GM12865 (cell line): ENCODE data around the gene EPB41L4B.

Source experiments
- DNase-seq: peaks from one replicate; pipeline ENCODE4 v3.0.0; 2010; ENCODE audit warnings: low read depth
- H3K4me3 ChIP-seq: 2 replicates; pipeline ENCODE4 v1.5.1; 2011; ENCODE audit warnings: mild to moderate bottlenecking, low read depth, low read length, control low read depth
- TF ChIP-seq, protein P1 (sequence below): IDR thresholded peaks from 2 replicates; pipeline ENCODE4 v1.5.1; 2011; ENCODE audit warnings: low read length, control low read depth, low read depth, inconsistent platforms; ENCODE audit not compliant: insufficient read depth; ENCODE audit errors: missing control alignments

The EPB41L4B gene

DNA sequence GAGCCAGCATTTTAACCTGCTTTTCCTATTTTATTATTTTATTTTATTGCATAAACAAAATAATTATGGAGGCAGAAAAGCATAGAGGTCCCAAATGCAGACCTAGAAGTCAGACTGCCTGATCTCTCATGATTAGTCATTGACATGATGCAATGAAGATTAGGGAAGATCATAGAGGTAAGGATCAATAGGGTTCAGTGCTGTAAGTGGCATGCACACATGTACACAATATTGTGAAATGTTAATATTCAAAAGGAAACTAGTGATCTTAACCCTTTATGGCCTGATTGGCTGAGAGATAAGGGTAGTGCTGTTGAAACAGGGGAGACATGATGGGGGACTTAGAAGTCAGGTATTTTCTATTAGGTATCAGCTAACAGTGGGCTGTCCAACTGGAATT is 152.7 kb downstream of the EPB41L4B start:
- DNase-seq, result no peak
- no peak overlapping the region for H3K4me3 ChIP-seq
- TF ChIP-seq, protein P1, sequence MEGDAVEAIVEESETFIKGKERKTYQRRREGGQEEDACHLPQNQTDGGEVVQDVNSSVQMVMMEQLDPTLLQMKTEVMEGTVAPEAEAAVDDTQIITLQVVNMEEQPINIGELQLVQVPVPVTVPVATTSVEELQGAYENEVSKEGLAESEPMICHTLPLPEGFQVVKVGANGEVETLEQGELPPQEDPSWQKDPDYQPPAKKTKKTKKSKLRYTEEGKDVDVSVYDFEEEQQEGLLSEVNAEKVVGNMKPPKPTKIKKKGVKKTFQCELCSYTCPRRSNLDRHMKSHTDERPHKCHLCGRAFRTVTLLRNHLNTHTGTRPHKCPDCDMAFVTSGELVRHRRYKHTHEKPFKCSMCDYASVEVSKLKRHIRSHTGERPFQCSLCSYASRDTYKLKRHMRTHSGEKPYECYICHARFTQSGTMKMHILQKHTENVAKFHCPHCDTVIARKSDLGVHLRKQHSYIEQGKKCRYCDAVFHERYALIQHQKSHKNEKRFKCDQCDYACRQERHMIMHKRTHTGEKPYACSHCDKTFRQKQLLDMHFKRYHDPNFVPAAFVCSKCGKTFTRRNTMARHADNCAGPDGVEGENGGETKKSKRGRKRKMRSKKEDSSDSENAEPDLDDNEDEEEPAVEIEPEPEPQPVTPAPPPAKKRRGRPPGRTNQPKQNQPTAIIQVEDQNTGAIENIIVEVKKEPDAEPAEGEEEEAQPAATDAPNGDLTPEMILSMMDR, result no peak

- TF ChIP-seq, protein P1, result no peak
- no peak overlapping the region for H3K4me3 ChIP-seq
- no peak for DNase-seq
Measured at GRCh38 chr9:109167716-109168115, 153.1 kb downstream of the EPB41L4B start.

DNA sequence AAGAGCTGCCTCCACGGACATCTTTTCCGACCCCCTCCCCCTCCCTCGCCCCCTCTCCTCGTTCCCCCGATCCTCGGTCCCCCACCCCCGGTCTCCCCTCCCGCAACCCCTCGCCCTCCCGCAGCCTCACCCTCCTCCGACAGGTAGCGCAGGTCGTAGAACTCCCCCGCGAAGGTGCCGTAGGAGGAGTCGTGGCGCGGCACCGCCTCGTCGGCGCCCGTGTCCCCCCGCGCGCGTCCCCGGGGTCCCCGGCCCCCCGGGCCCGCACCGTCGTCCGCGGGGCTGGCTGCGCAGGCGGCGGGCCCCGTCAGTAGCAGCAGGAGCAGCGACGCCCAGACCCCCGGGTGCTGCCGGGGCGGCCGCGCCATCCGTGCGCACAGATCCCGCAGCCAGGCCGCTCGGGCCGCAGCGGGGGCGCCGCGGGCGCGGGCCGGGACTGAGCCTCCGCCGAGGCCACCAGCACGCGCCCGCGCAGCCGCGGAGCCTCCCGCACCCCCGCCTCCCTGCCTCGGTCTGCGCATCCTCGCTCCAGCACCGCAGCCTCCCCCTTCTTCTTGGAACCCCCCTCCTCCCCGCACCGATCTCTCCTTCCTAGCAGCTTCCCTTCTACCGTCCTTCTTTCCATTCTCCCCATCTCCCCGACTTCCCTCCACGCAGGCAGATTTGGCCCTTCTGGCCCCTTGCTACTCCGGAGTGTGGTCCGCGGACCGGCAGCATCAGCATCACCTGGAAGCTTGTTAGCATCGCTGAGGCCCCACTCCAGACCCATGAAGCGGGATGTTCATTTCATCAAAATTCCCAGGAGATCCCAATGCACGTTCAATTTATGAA is 153.9 kb downstream of the EPB41L4B start, which contains the start of gene FRRS1L:
Gene FRRS1L, minus strand, starts transcription at position 479 of the 831 bp plus-strand sequence. Its CDS starts 111 bp downstream, at position 368.
- DNase-seq, result no peak
- no peak within 1 kb of the TSS for H3K4me3 ChIP-seq
- TF ChIP-seq, protein P1, result no peak

- no peak for DNase-seq
- TF ChIP-seq, protein P1, result no peak
- no peak overlapping the region for H3K4me3 ChIP-seq
Measured at GRCh38 chr9:109166171-109166770, 154.6 kb downstream of the EPB41L4B start.

DNA sequence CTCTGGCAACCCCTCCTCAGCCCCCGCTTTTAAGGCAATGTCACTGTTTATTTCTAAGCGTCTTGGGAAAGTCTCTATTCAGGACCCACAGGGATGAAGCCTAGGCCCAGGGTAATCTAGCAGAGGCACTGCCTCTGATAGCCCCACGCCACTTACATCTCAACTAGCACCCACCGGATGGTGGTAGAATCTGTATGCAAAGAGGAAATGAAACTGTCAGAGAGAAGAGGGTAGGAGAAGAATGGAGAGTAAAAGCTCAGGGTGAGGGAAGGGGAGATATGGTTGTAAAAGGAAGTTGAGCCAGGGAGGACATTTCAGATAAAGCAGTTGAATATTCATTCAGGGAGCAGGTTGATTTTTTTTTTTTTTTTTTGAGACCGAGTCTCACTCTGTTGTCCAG is 156.8 kb downstream of the EPB41L4B start:
- no peak for DNase-seq
- TF ChIP-seq, protein P1, result no peak
- no peak overlapping the region for H3K4me3 ChIP-seq

GRCh38 chr9:109163194-109163593 is 157.7 kb downstream of the EPB41L4B start:
- H3K4me3 ChIP-seq, result no peak overlapping the region
- TF ChIP-seq, protein P1, result no peak
- DNase-seq, result no peak
